ENCODE data around the gene ATP1B1. TPM values are rescaled to one million over a fixed set of nuclear protein-coding genes. Genes with fewer than 3 reads are reported as not detected.
A peak's percentile ranks its signal among the peaks of the same experiment; 100 is the strongest.

ATP1B1 gene
- total RNA-seq, 1 donor from 2014 or later, result 25.2 TPM

DNA sequence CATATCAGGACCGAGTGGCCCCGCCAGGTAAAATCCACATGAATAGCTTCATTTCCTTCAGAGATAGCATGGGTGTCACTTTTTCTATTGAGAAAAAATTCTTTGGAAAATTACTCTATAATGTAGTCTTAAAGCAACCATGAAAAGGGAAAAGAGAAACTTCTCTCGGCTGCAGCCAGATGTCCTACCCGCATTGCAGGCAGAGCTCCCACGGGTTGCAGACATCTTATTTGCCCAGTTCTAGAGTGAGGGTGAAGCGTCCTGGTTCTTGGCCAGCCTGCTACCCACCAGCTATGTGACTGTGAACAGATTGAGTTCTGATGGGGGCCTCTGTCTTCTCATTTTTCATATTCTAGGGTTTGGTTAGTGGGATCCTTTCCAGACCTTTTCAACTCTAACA, 5.0 kb downstream of the ATP1B1 start:
- H3K36me3 Mint-ChIP-seq (ENCODE audit: low read depth), result peaks cover 22% of the 10 kb centered on the region
- H3K9me3 Mint-ChIP-seq, result no peaks in the 10 kb centered on the region
- no peak overlapping the region for H3K4me3 Mint-ChIP-seq
- no peak overlapping the region for H3K27ac Mint-ChIP-seq (ENCODE audit: unreplicated experiment)
- TF ChIP-seq, protein P1, sequence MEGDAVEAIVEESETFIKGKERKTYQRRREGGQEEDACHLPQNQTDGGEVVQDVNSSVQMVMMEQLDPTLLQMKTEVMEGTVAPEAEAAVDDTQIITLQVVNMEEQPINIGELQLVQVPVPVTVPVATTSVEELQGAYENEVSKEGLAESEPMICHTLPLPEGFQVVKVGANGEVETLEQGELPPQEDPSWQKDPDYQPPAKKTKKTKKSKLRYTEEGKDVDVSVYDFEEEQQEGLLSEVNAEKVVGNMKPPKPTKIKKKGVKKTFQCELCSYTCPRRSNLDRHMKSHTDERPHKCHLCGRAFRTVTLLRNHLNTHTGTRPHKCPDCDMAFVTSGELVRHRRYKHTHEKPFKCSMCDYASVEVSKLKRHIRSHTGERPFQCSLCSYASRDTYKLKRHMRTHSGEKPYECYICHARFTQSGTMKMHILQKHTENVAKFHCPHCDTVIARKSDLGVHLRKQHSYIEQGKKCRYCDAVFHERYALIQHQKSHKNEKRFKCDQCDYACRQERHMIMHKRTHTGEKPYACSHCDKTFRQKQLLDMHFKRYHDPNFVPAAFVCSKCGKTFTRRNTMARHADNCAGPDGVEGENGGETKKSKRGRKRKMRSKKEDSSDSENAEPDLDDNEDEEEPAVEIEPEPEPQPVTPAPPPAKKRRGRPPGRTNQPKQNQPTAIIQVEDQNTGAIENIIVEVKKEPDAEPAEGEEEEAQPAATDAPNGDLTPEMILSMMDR (conservative IDR thresholded peaks at IDR 0.05), result no peak
- peaks cover 44% of the 10 kb centered on the region for H3K4me1 Mint-ChIP-seq
- DNase-seq (ENCODE audit: low read depth, low spot score), result no peak
- no peaks in the 10 kb centered on the region for H3K27me3 Mint-ChIP-seq (ENCODE audit: low read depth)

DNA sequence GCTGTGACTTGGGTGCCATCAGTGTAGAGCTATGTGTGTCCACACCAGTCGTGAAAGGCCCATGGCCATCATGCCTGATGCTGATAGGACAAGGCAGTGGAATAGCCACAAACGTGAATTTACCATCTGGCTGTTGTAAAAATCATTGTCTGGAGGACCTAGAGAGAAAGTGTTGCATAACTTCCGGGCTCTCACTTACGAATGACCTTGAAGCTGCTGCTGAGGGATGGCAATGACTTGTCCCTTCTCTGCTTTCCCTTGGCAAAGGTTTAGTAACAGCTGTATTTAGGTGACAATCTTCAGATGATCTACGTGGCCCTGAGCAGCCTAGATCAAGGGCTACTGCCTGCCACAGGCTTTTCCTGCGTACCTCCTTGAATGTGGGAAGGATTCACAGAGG, 5.8 kb downstream of the ATP1B1 start:
- Mint-ChIP-seq H3K36me3 (ENCODE audit: low read depth) (peaks cover 25% of the 10 kb centered on the region), H3K9me3 (no peaks in the 10 kb centered on the region), H3K4me1 (peaks cover 49% of the 10 kb centered on the region), H3K4me3 (no peak overlapping the region), H3K27ac (ENCODE audit: unreplicated experiment) (peak overlapping the region; percentile 19), H3K27me3 (ENCODE audit: low read depth) (no peaks in the 10 kb centered on the region)
- TF ChIP-seq, protein P1 (conservative IDR thresholded peaks at IDR 0.05), result no peak
- no peak for DNase-seq (ENCODE audit: low read depth, low spot score)

DNA sequence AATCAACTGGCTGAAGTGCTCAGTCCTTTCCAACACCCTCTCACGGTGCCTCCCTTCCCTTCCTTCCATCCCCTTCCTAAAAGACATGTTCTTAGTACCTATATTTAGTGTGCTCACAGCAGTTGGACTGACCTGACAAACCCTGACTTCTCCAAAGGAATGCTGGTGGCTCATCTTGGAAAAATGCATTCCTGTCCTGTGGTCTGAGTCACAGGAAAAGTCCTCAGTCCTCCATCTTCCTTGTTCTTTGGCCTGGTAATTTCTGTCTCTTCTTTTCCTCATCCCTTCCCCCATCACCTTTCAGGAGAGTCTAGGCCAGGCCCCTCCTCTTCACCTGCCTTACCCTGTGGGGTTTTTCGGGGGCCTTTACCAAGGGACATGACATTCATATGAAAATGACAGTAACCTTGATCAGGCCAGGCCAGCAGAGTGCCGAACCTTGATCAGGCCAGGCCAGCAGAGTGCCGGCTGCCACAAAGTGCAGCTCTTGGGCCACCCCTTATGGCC, 7.2 kb downstream of the ATP1B1 start:
- Mint-ChIP-seq H3K9me3 (no peaks in the 10 kb centered on the region), H3K4me1 (peaks cover 34% of the 10 kb centered on the region), H3K27me3 (ENCODE audit: low read depth) (no peaks in the 10 kb centered on the region), H3K27ac (ENCODE audit: unreplicated experiment) (no peak overlapping the region), H3K36me3 (ENCODE audit: low read depth) (peaks cover 25% of the 10 kb centered on the region), H3K4me3 (no peak overlapping the region)
- no peak for DNase-seq (ENCODE audit: low read depth, low spot score)
- TF ChIP-seq, protein P1 (conservative IDR thresholded peaks at IDR 0.05), result no peak

DNA sequence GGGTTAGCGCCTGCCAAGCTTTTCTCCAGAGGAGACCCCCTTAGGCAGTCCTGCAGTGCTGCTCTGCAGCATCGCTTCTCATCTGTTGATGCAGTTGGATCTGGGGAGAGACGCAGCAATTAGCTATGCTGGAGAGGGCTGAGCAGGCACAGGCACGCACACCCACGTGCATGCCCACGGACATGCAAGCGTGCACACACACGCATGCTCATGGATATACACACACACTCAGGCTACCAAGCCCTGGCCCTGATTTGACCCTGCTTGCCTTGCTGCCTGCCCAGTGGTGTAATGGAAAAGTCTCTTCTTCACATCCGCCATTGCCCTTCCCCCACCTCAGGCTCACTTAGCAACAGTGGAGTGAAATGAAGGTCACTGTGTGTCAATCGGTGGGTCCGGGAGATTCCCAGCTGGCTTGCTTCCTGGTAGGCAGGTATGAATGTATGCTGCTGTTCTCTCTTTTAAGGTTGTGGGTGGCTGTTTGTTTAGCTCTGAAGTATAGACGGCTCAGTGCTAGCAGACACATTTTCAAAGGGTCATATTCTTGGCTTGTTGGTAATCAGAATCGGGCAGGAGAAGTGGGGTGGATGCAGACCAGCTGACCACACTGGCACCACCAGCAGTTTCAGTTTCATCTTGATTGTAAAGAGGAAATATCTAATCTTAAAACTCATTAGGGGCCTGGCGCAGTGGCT, 9.5 kb downstream of the ATP1B1 start:
- Mint-ChIP-seq H3K27me3 (ENCODE audit: low read depth) (no peaks in the 10 kb centered on the region), H3K36me3 (ENCODE audit: low read depth) (peaks cover 25% of the 10 kb centered on the region), H3K27ac (ENCODE audit: unreplicated experiment) (no peak overlapping the region), H3K4me3 (no peak overlapping the region), H3K4me1 (peaks cover 13% of the 10 kb centered on the region), H3K9me3 (no peaks in the 10 kb centered on the region)
- TF ChIP-seq, protein P1 (conservative IDR thresholded peaks at IDR 0.05), result no peak
- DNase-seq (ENCODE audit: low read depth, low spot score), result no peak

DNA sequence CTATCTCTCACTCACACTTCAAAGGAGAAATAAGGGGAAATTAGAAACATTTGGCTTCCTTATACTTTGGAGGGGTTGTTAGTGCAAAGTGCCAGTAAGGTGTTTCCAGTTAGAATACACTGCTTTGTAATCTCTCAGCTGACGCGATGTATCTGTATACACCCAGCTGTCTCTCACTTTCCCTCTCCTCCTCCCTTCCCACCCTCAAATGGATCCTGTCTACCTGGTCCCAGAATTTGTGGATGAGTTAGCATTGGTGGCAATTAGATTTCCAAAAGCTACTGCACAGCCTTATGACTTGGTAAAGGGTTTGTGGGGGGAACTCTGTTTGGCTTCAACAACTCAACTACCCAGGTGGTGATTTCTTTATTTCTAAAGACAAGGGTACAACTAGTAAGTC, 10.5 kb downstream of the ATP1B1 start:
- no peaks in the 10 kb centered on the region for H3K27me3 Mint-ChIP-seq (ENCODE audit: low read depth)

More for the DNA sequence above, 10.5 kb downstream of the ATP1B1 start:
- no peak overlapping the region for H3K4me3 Mint-ChIP-seq
- no peaks in the 10 kb centered on the region for H3K9me3 Mint-ChIP-seq
- H3K27ac Mint-ChIP-seq (ENCODE audit: unreplicated experiment), result no peak overlapping the region
- H3K4me1 Mint-ChIP-seq, result peaks cover 13% of the 10 kb centered on the region
- peaks cover 28% of the 10 kb centered on the region for H3K36me3 Mint-ChIP-seq (ENCODE audit: low read depth)
- DNase-seq (ENCODE audit: low read depth, low spot score), result no peak
- TF ChIP-seq, protein P1 (conservative IDR thresholded peaks at IDR 0.05), result no peak

Data from neural crest cell (in vitro differentiated cells).